Measurements from ENCODE around the gene COQ8A. TPM values are rescaled to one million over a fixed set of nuclear protein-coding genes. Genes with fewer than 3 reads are reported as not detected.

Gene COQ8A
- total and polyA plus RNA-seq, 2 experiments from 2014 or later = 8.3 to 8.7 TPM

DNA sequence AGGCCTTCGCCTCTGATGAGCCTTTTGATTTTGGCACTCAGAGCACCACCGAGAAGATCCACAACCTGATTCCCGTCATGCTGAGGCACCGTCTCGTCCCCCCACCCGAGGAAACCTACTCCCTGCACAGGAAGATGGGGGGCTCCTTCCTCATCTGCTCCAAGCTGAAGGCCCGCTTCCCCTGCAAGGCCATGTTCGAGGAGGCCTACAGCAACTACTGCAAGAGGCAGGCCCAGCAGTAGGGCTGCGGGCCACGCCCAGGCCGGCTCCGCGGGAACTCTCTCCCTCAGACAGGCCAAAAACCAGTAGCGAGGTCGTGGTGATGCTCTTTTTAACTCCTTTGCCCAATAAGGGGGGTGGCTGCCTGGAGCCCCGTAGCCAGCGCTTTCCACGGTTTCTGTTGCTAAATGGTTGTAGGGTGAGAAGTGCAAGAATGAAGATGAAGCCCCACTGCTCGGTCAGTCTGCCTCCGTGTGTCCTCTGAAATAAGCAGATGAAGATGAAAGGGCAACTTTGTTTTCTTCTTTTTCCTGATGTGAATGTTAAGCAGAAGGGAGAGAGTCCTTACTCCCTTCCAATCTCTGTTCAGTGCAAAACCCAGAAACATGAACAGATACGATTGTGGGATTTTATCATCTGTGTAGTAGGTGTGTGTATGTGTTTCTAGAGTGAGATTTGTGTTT is 46.5 kb downstream of the COQ8A start:
- no peak for TF ChIP-seq EZH2phosphoT487 (IDR thresholded peaks at IDR 0.05; ENCODE audit: insufficient read depth, low read depth)
- H3K4me2 ChIP-seq (ENCODE audit: unreplicated experiment) = no peak overlapping the region
- 95 to 96% methylated on average over 21 of the region's 21 CpGs for WGBS, 2 experiments (ENCODE audit: low coverage in 1 of 2, low lambda C conversion rate in 2 of 2, missing lambda C conversion rate in 2 of 2)

GRCh38 chr1:226987179-226987536 is 47.1 kb downstream of the COQ8A start:
- in situ Hi-C loops (cut with MboI) = no loop called here
- Histone ChIP-seq H3F3A (ENCODE audit: insufficient read depth) (no peaks in the 10 kb centered on the region), H2AFZ (no peak overlapping the region), H3K79me2 (ENCODE audit: insufficient read depth) (no peaks in the 10 kb centered on the region), H4K20me1 (ENCODE audit: insufficient read depth) (no peaks in the 10 kb centered on the region), H3K9me3 (ENCODE audit: low read depth) (no peaks in the 10 kb centered on the region), H3K4me1 (ENCODE audit: insufficient read depth) (no peaks in the 10 kb centered on the region), H3K9me2 (ENCODE audit: insufficient read depth) (no peaks in the 10 kb centered on the region), H3K4me2 (ENCODE audit: unreplicated experiment) (no peak overlapping the region), H3K36me3 (ENCODE audit: low read depth) (0 out of 2 replicates have a peak, but pooled peaks cover 1% of the 10 kb centered on the region), H3K27ac (no peak overlapping the region), H3K4me3 (no peak overlapping the region), H3K27me3 (replicated peaks; ENCODE audit: insufficient read depth) (no peaks in the 10 kb centered on the region), H3K9ac (no peak overlapping the region)
- TF ChIP-seq EZH2phosphoT487 (IDR thresholded peaks at IDR 0.05; ENCODE audit: insufficient read depth, low read depth) = no peak
- TF ChIP-seq EZH2 (IDR thresholded peaks at IDR 0.05; ENCODE audit: insufficient read depth, poor library complexity, severe bottlenecking) = no peak
- 80 to 85% methylated on average over 8 of the region's 8 CpGs for WGBS, 2 experiments (ENCODE audit: low coverage in 1 of 2, low lambda C conversion rate in 2 of 2, missing lambda C conversion rate in 2 of 2)
- no peak for DNase-seq

More for the DNA sequence above, 46.5 kb downstream of the COQ8A start:
- no peak for DNase-seq
- H3K9me3 ChIP-seq (ENCODE audit: low read depth) = no peaks in the 10 kb centered on the region
- no peaks in the 10 kb centered on the region for H3K9me2 ChIP-seq (ENCODE audit: insufficient read depth)
- no peaks in the 10 kb centered on the region for H4K20me1 ChIP-seq (ENCODE audit: insufficient read depth)
- no peaks in the 10 kb centered on the region for H3K36me3 ChIP-seq (ENCODE audit: low read depth)
- H3F3A ChIP-seq (ENCODE audit: insufficient read depth) = no peaks in the 10 kb centered on the region
- H3K4me3 ChIP-seq = no peak overlapping the region
- no peak overlapping the region for H3K9ac ChIP-seq
- no peak overlapping the region for H3K27ac ChIP-seq
- H3K79me2 ChIP-seq (ENCODE audit: insufficient read depth) = no peaks in the 10 kb centered on the region
- in situ Hi-C loops (cut with MboI) = no loop called here
- H2AFZ ChIP-seq = no peak overlapping the region
- no peaks in the 10 kb centered on the region for H3K27me3 ChIP-seq (replicated peaks; ENCODE audit: insufficient read depth)
- H3K4me1 ChIP-seq (ENCODE audit: insufficient read depth) = no peaks in the 10 kb centered on the region

DNA sequence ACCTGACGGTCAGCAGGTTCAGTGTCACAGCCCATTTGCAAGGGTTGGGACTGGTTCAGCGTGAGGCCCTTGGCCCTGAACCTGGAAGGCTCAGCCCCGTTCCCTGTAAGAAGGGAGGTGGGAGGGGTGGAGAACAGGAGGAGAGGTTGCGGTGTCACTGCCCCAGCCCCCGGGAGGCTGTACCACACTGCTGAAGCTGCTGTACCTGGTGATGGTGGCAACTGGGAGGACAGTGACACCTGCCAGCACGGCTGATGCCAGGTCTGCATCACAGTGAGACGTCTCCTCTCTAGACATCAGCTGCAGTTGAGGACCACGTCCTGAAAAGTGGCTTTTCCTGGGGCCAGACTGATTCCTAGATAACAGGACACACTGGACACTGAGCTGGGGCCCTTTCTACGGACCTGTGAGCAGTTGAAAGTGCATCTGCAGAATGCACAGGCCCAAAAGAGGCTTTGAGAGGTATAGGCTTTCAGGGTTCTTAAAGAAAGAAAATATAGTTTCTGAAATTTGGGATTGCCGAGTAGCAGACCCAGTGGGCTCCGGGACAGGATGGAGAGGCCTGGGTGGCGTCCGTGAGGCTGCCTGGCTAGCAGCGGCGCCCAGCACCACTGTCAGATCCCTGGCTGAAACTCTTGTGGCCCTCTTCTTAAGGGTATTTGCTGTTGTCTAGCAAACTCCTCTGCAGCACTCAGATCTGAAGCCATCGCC is 47.7 kb downstream of the COQ8A start:
- Histone ChIP-seq H3K9ac (no peak overlapping the region), H3K27ac (no peak overlapping the region)
- WGBS, 2 experiments (ENCODE audit: low coverage in 1 of 2, low lambda C conversion rate in 2 of 2, missing lambda C conversion rate in 2 of 2) = 94 to 96% methylated on average over 16 of the region's 16 CpGs

GRCh38 chr1:226988334-226988666 is 48.2 kb downstream of the COQ8A start:
- in situ Hi-C loops (cut with MboI) = no loop called here
- H4K20me1 ChIP-seq (ENCODE audit: insufficient read depth) = no peaks in the 10 kb centered on the region
- TF ChIP-seq EZH2 (IDR thresholded peaks at IDR 0.05; ENCODE audit: insufficient read depth, poor library complexity, severe bottlenecking) (no peak), EZH2phosphoT487 (IDR thresholded peaks at IDR 0.05; ENCODE audit: insufficient read depth, low read depth) (no peak)

More for the DNA sequence above, 47.7 kb downstream of the COQ8A start:
- Histone ChIP-seq H3F3A (ENCODE audit: insufficient read depth) (no peaks in the 10 kb centered on the region), H2AFZ (no peak overlapping the region), H3K79me2 (ENCODE audit: insufficient read depth) (no peaks in the 10 kb centered on the region), H3K4me2 (ENCODE audit: unreplicated experiment) (no peak overlapping the region), H3K4me3 (no peak overlapping the region), H4K20me1 (ENCODE audit: insufficient read depth) (no peaks in the 10 kb centered on the region), H3K27me3 (replicated peaks; ENCODE audit: insufficient read depth) (no peaks in the 10 kb centered on the region), H3K36me3 (ENCODE audit: low read depth) (0 out of 2 replicates have a peak, but pooled peaks cover 4% of the 10 kb centered on the region), H3K9me2 (ENCODE audit: insufficient read depth) (no peaks in the 10 kb centered on the region), H3K4me1 (ENCODE audit: insufficient read depth) (no peaks in the 10 kb centered on the region), H3K9me3 (ENCODE audit: low read depth) (no peaks in the 10 kb centered on the region)
- no peak for TF ChIP-seq EZH2 (IDR thresholded peaks at IDR 0.05; ENCODE audit: insufficient read depth, poor library complexity, severe bottlenecking)
- TF ChIP-seq EZH2phosphoT487 (IDR thresholded peaks at IDR 0.05; ENCODE audit: insufficient read depth, low read depth) = no peak
- DNase-seq = no peak
- in situ Hi-C loops (cut with MboI) = no loop called here

More at GRCh38 chr1:226988334-226988666, 48.2 kb downstream of the COQ8A start:
- no peak overlapping the region for H3K4me2 ChIP-seq (ENCODE audit: unreplicated experiment)
- H3F3A ChIP-seq (ENCODE audit: insufficient read depth) = no peaks in the 10 kb centered on the region
- no peaks in the 10 kb centered on the region for H3K9me3 ChIP-seq (ENCODE audit: low read depth)
- no peak overlapping the region for H2AFZ ChIP-seq
- H3K4me3 ChIP-seq = no peak overlapping the region
- no peak for DNase-seq
- 0 out of 2 replicates have a peak, but pooled peaks cover 4% of the 10 kb centered on the region for H3K36me3 ChIP-seq (ENCODE audit: low read depth)
- H3K9me2 ChIP-seq (ENCODE audit: insufficient read depth) = no peaks in the 10 kb centered on the region
- H3K27ac ChIP-seq = no peak overlapping the region
- no peaks in the 10 kb centered on the region for H3K27me3 ChIP-seq (replicated peaks; ENCODE audit: insufficient read depth)
- H3K79me2 ChIP-seq (ENCODE audit: insufficient read depth) = no peaks in the 10 kb centered on the region
- no peak overlapping the region for H3K9ac ChIP-seq
- H3K4me1 ChIP-seq (ENCODE audit: insufficient read depth) = no peaks in the 10 kb centered on the region
- WGBS, 2 experiments (ENCODE audit: low coverage in 1 of 2, low lambda C conversion rate in 2 of 2, missing lambda C conversion rate in 2 of 2) = 60 to 64% methylated on average over 3 of the region's 3 CpGs
